GM12874 (cell line): ENCODE data around the gene BSX.

Source experiments
- TF ChIP-seq, protein P1 (sequence below): IDR thresholded peaks from 2 replicates; pipeline ENCODE4 v1.5.1; 2011; ENCODE audit warnings: low read depth, mild to moderate bottlenecking, control low read depth, low read length, moderate library complexity; ENCODE audit not compliant: insufficient read depth

BSX gene

DNA sequence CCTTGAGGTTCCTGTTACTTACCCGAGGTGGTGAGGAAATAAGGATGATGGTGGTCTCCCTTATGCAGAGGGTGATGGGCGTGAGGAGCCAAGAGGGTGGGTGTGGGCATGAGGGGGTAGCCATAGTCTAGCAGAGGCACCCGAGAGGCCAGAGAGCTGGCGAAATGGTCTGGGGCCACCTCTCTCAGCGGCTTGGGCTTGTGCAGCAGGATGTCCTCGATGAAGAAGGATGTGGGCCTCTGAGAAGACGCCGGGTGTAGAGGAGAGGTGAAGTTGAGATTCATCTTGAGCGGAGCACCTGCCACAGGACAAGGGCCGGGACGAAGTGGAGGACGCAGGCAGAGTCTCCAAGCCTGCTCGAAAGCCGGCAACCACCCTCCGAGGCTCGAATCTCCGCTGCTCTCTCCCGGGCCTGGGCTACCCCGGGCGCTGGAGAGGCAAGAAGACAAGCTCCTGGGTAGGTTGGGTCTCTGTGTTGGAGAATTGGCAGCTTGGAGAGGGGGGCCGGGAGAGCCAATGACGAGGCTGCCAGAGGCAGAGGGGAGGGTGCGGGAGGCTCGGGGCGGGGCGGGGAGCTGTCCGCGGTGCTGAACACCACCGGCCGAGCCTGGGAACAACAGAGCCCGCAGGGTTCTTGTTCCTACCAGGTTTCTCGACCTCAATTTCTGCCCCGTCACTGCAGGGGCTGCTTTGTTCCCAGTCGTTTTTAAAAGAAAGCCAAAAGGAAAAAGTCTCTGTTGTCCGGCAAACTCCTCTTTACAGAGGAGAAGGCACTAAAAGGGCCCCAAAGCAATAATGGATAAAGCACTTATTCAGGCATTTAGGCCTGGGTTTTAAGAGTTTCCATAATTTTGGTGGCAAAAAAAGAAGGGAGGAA is at the start of gene BSX:
BSX (minus strand) TSS at position 447 of the 877 bp plus-strand sequence; CDS start at position 284, 163 bp downstream.
- TF ChIP-seq, protein P1, sequence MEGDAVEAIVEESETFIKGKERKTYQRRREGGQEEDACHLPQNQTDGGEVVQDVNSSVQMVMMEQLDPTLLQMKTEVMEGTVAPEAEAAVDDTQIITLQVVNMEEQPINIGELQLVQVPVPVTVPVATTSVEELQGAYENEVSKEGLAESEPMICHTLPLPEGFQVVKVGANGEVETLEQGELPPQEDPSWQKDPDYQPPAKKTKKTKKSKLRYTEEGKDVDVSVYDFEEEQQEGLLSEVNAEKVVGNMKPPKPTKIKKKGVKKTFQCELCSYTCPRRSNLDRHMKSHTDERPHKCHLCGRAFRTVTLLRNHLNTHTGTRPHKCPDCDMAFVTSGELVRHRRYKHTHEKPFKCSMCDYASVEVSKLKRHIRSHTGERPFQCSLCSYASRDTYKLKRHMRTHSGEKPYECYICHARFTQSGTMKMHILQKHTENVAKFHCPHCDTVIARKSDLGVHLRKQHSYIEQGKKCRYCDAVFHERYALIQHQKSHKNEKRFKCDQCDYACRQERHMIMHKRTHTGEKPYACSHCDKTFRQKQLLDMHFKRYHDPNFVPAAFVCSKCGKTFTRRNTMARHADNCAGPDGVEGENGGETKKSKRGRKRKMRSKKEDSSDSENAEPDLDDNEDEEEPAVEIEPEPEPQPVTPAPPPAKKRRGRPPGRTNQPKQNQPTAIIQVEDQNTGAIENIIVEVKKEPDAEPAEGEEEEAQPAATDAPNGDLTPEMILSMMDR: no peak

GRCh38 chr11:123030517-123030916 is 48.9 kb upstream of the BSX start:
- TF ChIP-seq, protein P1: no peak

DNA sequence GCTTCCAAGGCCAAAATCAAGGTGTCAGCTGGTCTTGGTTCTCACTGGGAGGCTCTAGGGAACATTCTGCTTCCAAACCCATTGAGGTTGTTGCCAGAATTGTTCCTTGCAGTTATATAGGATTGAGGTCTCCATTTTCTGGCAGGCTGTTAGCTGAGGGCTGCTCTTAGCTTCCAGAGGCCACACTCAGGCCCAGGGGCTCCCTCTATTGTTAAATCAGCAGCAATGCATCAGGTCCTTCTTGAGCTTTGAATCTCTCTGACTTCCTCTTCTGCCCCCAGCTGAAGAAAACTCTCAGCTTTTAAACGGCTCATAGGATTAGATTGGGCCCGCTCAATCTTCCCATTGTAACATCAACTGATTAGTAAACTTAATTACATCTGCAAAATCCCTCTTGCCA is 39.3 kb upstream of the BSX start:
- TF ChIP-seq, protein P1: peak; percentile 64

DNA sequence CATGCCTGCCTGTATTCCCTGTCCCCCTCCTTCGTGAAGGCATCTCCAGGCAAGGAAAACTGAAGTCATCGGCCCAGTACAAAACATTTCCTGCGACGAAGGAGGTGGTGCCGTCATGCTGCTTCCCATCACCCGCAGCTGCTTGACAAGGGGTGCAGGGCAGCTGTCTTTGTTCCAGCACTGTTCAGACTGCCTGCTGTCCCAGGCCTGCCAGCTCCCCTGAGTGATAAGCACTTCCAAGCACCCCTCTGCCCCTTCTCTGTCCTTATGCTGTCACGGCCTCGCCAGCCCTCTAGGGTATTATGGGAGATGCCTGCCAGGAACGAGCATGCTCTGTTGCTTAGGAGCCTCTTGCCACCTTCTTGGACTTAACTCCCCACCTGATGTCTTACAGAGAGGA is 37.1 kb upstream of the BSX start:
- TF ChIP-seq, protein P1: no peak

- TF ChIP-seq, protein P1: no peak
Measured at GRCh38 chr11:123011510-123011909, 29.9 kb upstream of the BSX start.

- TF ChIP-seq, protein P1: no peak
Measured at GRCh38 chr11:123006860-123007542, 25.4 kb upstream of the BSX start.

- TF ChIP-seq, protein P1: no peak
Measured at GRCh38 chr11:123000721-123001120, 19.1 kb upstream of the BSX start.
